ENCODE measurements around the gene SP3. TPM values are rescaled to one million over a fixed set of nuclear protein-coding genes. Genes with fewer than 3 reads are reported as not detected.

Gene SP3
- total RNA-seq, 1 donor from 2014 or later, result 79.9 TPM

GRCh38 chr2:173966274-173967098 is 1.3 kb upstream of the SP3 start:
- DNase-seq, result no peak
- peaks cover 14% of the 10 kb centered on the region for H3K27me3 Mint-ChIP-seq (ENCODE audit: unreplicated experiment)
- H3K27ac Mint-ChIP-seq (ENCODE audit: unreplicated experiment), result peak overlapping the region; percentile 99

DNA sequence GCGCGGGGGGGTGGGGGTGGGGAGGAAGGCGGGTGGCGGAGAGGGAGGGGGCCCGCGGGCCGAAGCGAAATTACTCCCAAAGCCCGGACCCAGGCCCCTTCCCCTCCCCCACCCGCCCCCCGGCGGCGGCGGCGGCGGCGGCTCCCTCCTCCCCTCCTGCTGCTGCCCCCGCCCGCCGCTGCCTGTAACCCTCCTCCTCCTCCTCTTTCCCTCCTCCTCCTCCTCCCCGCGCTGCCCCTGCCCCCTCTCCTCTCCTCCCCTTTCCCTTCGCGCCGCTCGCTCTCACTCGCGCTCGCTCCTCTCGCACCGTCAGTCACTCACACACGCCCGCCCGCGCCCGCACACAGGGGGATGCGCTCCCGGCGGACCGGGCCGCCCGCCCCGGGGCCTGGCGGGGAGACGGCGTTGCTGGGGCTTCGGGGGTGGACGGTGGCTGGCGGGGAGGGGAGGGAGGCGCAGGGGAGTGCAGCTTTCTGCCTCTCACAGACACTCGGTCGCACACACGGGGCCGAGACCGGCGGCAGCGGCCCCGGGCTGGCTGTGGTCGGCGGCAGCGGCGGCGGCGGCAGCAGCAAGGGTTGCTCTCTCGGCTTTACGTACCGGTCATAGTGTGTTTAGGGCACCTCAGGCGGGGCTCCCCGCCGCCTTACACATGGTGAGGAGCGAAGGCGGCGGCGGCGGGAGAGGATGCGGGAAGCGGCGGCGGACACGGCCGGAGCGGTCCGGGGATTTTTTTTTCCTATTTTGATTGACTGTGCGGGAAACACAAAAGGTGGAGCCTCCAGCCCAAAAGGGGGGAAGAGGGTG is 405 bp downstream of the SP3 start:
- Mint-ChIP-seq H3K4me1 (ENCODE audit: low read depth, unreplicated experiment) (peaks cover 18% of the 10 kb centered on the region), H3K27ac (ENCODE audit: unreplicated experiment) (peak overlapping the region; percentile 99), H3K9me3 (ENCODE audit: unreplicated experiment) (peaks cover 18% of the 10 kb centered on the region), H3K27me3 (ENCODE audit: unreplicated experiment) (peaks cover 14% of the 10 kb centered on the region), H3K4me3 (ENCODE audit: unreplicated experiment) (peak overlapping the region; percentile 97), H3K36me3 (ENCODE audit: unreplicated experiment) (no peaks in the 10 kb centered on the region)
- TF ChIP-seq CTCF (IDR thresholded peaks at IDR 0.05; ENCODE audit: partially characterized antibody, unreplicated experiment), result no peak
- DNase-seq, result peak; percentile 91

More at GRCh38 chr2:173966274-173967098, 1.3 kb upstream of the SP3 start:
- peaks cover 16% of the 10 kb centered on the region for H3K4me1 Mint-ChIP-seq (ENCODE audit: low read depth, unreplicated experiment)
- H3K4me3 Mint-ChIP-seq (ENCODE audit: unreplicated experiment), result peak overlapping the region; percentile 97
- no peaks in the 10 kb centered on the region for H3K36me3 Mint-ChIP-seq (ENCODE audit: unreplicated experiment)
- peaks cover 18% of the 10 kb centered on the region for H3K9me3 Mint-ChIP-seq (ENCODE audit: unreplicated experiment)
- no peak for TF ChIP-seq CTCF (IDR thresholded peaks at IDR 0.05; ENCODE audit: partially characterized antibody, unreplicated experiment)

DNA sequence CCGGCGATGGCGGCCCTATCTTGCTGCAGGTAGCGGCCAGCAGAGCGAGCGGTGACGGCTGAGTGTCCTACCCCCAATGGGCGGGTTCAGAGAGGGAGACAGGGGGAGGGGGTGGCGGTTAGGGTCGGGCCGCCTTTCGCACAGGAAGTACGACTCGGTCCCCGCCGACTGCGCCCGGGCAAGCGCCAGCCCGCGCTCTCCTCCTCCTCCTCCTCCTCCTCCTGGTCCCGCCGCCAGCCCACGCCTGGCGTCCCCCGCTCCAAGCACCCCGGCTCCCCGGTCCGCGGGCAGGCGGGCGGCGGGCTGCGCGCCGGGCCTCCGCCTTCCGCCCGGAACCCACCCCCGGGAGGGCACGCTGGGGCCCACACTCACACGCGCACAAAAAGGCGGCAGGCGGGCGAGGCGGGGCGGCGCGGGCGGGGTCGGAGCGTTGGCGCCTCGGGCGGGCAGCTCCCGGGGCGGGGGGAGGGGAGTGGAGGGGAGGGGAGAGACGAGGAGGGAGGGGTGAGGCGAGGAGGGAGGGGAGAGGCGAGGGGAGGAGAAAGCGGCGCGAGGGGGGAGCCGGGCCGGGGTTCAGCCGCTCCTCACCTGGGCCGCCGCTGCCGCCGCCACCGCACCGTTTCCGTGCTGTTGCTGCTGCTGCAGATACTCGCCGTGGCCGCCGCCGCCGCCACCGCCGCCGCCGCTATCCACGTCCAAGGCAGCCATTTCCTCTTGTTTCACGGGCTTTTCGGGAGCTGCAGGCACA is 1.2 kb downstream of the SP3 start:
- no peak overlapping the region for H3K27ac Mint-ChIP-seq (ENCODE audit: unreplicated experiment)
- TF ChIP-seq CTCF (IDR thresholded peaks at IDR 0.05; ENCODE audit: partially characterized antibody, unreplicated experiment), result no peak
- peaks cover 14% of the 10 kb centered on the region for H3K27me3 Mint-ChIP-seq (ENCODE audit: unreplicated experiment)
- DNase-seq, result peak; percentile 92
- peaks cover 17% of the 10 kb centered on the region for H3K9me3 Mint-ChIP-seq (ENCODE audit: unreplicated experiment)
- peak overlapping the region; percentile 46 for H3K4me3 Mint-ChIP-seq (ENCODE audit: unreplicated experiment)
- H3K36me3 Mint-ChIP-seq (ENCODE audit: unreplicated experiment), result no peaks in the 10 kb centered on the region
- peaks cover 21% of the 10 kb centered on the region for H3K4me1 Mint-ChIP-seq (ENCODE audit: low read depth, unreplicated experiment)

GRCh38 chr2:173963323-173963816 is 1.8 kb downstream of the SP3 start:
- TF ChIP-seq CTCF (IDR thresholded peaks at IDR 0.05; ENCODE audit: partially characterized antibody, unreplicated experiment), result peak; percentile 51
- H3K4me1 Mint-ChIP-seq (ENCODE audit: low read depth, unreplicated experiment), result peaks cover 23% of the 10 kb centered on the region
- peaks cover 14% of the 10 kb centered on the region for H3K27me3 Mint-ChIP-seq (ENCODE audit: unreplicated experiment)
- no peaks in the 10 kb centered on the region for H3K36me3 Mint-ChIP-seq (ENCODE audit: unreplicated experiment)
- peak overlapping the region; percentile 97 for H3K4me3 Mint-ChIP-seq (ENCODE audit: unreplicated experiment)
- H3K27ac Mint-ChIP-seq (ENCODE audit: unreplicated experiment), result peak overlapping the region; percentile 94
- H3K9me3 Mint-ChIP-seq (ENCODE audit: unreplicated experiment), result peaks cover 16% of the 10 kb centered on the region
- DNase-seq, result no peak
